Stimulated activated naive CD8-positive, alpha-beta T cell treated with anti-CD3 and anti-CD28 coated beads, Interleukin-15, amount 100 ng/mL, for 72 hours (primary cell): ENCODE results near the gene OTOS.

Experiments used
- ATAC-seq: fragments of 150-1000 bp; cut with Tn5 transposase; 2 replicates; pipeline ENCODE4 v1.10.0; 2021; ENCODE audit warnings: mild to moderate bottlenecking, moderate library complexity
- DNase-seq, 2 donors: peaks; one replicate each; pipeline ENCODE4 v3.0.0; 2021 to 2022
- H3K27ac Mint-ChIP-seq, 2 donors: one replicate each; pipeline ENCODE4 v1.8.0; 2022; ENCODE audit warnings: mild to moderate bottlenecking in 2 of 2, mixed read lengths in 2 of 2, moderate library complexity in 2 of 2
- H3K27me3 Mint-ChIP-seq: one replicate; pipeline ENCODE4 v1.8.0; 2022; ENCODE audit warnings: mixed read lengths
- H3K4me1 Mint-ChIP-seq: one replicate; pipeline ENCODE4 v1.8.0; 2022; ENCODE audit warnings: mild to moderate bottlenecking, mixed read lengths
- H3K4me3 Mint-ChIP-seq, 2 donors: one replicate each; pipeline ENCODE4 v1.8.0; 2022; ENCODE audit warnings: mild to moderate bottlenecking in 2 of 2, mixed read lengths in 2 of 2, moderate library complexity in 1 of 2
- H3K9me3 Mint-ChIP-seq, 2 donors: one replicate each; pipeline ENCODE4 v1.8.0; 2022; ENCODE audit warnings: mixed read lengths in 2 of 2

Gene OTOS

DNA sequence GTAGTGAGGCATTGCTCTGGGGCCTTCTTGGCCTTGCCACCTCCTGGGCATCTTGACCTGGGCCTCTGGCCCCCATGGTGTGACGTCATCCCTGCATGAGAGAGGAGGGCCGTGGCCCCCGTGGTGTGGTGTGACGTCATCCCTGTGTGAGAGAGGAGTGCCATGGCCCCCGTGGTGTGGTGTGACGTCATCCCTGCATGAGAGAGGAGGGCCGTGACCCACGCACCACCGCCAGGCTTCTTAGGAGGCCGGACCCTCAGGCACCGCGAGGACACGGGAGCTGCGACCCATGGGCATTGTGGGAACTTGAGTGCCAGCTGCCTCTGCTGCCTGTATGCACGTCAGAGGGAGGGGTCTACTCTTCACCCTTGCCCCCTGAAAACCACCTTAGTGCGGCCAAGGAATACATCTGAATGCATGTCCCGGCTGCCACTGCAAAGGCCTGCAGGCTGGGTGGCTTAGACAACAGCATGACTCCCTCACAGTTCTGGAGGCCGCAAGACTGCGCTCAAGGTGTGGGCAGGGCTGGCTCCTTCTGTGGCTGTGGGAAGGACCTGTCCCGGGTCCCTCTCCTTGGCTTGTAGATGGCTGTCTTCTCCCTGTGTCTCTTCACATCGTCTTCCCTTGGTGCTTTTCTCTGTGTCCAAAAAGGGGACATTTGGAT, 20.8 kb upstream of the OTOS start:
- Mint-ChIP-seq H3K27me3 (no peaks in the 10 kb centered on the region), H3K4me3 (no peak overlapping the region), H3K4me1 (no peaks in the 10 kb centered on the region), H3K27ac (no peak overlapping the region), H3K9me3 (no peaks in the 10 kb centered on the region)
- no peak for DNase-seq
- no peak for ATAC-seq

DNA sequence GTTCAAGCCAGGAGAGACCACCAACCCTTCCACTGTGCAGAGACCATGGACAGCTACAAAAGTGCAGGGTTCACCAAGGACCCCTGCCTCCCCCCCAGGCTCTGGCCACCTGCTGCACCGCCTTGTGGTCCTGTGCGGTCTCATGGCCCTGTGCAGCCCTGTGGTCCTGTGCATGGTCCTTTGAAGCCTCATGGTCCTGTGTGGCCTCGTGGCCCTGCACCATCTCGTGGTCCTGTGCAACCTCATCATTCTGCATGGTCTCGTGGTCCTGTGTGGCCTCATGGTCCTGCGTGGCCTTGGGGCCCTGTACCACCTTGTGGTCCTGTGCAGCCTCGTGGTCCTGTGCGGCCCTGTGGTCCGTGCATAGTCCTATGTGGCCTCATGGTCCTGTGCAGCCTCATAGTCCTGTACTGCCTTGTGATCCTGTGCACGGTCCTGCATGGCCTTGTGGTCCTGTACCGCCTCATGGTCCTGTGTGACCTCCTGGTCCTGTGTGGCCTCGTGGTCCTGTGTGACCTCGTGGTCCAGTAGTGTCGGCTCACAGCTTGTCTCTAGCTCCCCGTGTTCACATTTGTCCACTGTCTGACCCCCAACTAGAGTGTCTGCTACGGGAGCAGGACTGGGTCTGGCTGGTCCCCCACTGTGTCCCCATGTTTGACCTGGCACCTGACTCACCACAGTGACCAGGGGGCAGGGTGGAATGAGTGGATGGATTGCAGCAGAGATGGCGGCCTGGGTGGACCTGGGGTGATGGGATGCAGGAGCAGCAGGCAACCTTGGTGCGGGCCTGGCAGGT, 20.0 kb upstream of the OTOS start:
- DNase-seq: no peak
- no peak overlapping the region for H3K27ac Mint-ChIP-seq
- no peak overlapping the region for H3K4me3 Mint-ChIP-seq
- no peak for ATAC-seq
- no peaks in the 10 kb centered on the region for H3K9me3 Mint-ChIP-seq
- no peaks in the 10 kb centered on the region for H3K27me3 Mint-ChIP-seq
- no peaks in the 10 kb centered on the region for H3K4me1 Mint-ChIP-seq

DNA sequence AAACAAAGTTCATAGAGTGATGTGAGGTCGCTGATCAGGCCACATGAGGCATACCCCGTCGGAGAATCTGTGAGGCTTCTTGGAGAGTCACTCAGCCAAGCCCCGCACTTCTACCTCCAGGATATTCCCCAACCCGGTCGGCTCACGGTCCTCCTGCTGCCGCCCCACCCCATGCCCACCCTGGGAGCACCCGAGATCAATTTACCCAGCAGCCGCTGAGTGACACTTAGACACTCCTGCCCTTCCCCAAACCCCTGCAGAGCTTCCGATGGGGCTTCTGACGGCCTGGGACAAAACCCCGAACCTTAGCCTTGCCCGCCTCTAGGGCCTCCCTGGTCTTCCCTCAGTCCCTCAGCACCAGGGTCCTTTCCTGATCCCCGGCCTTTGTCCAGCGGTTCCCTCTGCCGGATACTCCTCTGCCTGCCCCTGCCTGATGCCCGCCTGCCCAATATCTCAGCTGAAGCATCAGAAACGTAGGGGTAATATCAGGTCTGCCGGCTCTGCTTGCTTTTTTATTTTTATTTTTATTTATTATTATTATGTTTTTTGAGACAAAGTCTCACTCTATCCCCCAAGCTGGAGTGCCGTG, 18.9 kb upstream of the OTOS start:
- DNase-seq (no peak), ATAC-seq (no peak)
- H3K4me1 Mint-ChIP-seq: no peaks in the 10 kb centered on the region
- H3K9me3 Mint-ChIP-seq: no peaks in the 10 kb centered on the region
- no peak overlapping the region for H3K4me3 Mint-ChIP-seq
- H3K27ac Mint-ChIP-seq: no peak overlapping the region
- no peaks in the 10 kb centered on the region for H3K27me3 Mint-ChIP-seq

DNA sequence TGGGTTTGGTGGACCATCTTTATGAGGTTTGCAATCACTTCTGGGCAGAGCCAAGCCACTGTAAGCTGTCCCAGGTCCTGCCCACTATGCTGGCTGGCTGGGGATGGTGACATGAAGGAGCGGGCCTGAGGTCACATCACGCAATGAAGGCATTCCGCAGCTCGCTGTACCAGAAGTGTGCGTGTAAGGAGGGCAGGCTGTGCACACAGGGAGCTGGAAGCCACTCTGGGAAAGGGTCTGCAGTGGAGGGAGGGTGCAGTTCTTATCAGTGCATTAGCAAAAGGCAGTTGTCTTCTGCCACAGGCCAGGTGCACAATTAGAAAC, 16.7 kb upstream of the OTOS start:
- Mint-ChIP-seq H3K4me1 (no peaks in the 10 kb centered on the region), H3K27me3 (no peaks in the 10 kb centered on the region), H3K27ac (no peak overlapping the region), H3K9me3 (no peaks in the 10 kb centered on the region), H3K4me3 (no peak overlapping the region)
- ATAC-seq: no peak
- DNase-seq: no peak

DNA sequence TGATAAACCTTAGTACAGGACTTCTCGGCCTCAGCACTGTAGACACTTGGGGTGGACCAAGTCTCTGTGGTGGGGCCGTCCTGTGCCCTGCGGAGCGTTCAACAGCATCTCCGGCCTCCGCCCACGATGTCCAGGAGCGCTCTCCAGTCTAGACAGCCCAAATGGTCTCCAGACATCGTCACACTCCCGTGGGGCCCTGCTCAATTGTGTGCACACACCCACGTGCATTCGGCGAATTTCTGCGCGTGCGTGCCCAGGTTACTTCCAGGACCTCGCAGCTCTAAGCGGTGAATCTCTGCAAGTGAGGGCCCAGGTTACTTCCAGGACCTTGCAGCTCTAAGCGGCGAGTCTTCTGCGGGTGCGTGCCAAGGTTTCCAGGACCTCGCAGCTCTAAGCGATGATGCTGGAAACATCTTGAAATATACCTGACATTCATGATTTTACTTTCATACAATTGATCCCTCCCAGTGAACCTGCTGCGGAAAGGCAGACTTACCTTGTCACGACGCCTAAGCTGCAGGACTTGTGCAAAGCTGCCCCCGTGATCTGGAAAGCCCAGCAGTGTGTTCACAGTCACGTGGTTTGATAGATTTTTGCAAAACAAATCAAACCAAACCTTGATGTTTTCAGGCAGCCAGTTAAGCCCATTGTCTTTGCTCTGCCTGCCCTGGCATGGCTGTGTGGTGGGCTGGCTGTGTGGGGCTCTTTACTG, 16.1 kb upstream of the OTOS start:
- no peaks in the 10 kb centered on the region for H3K27me3 Mint-ChIP-seq
- DNase-seq: no peak
- H3K4me3 Mint-ChIP-seq: no peak overlapping the region
- H3K4me1 Mint-ChIP-seq: no peaks in the 10 kb centered on the region
- no peak overlapping the region for H3K27ac Mint-ChIP-seq
- H3K9me3 Mint-ChIP-seq: no peaks in the 10 kb centered on the region
- no peak for ATAC-seq

DNA sequence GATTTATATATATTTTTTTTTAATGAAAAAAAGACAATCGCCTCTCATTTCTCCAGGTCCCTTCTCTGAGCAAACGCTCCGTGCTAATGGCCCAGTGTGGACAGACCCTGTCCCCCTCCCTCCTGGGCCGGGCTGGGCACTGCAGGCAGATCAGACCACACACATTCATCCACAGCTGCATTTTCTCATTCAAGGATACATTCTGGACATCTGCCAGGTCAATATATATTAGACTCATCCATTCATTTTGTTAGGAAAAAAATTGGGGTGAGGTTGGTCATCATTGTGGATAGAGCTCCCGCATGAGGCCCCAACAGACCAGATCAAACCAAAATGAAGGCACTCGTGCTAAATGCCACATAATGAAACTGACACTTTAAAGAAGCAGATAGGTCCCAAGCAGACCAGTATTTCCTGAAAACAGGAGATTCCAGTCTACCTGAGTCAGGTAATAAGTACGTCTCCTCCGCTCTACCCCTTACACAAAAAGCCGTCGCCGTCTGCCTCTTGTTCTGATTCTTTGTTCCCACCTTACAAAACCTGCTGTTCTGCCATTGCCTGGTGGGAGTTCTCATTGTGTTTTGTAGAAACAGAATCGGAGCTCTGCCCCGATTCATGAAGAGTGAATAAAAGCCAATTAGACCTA, 15.4 kb upstream of the OTOS start:
- H3K4me1 Mint-ChIP-seq: no peaks in the 10 kb centered on the region
- H3K4me3 Mint-ChIP-seq: no peak overlapping the region
- H3K9me3 Mint-ChIP-seq: no peaks in the 10 kb centered on the region
- ATAC-seq (no peak), DNase-seq (no peak)
- H3K27me3 Mint-ChIP-seq: no peaks in the 10 kb centered on the region
- H3K27ac Mint-ChIP-seq: peak overlapping the region in 1 of 2 donors; percentile 5

DNA sequence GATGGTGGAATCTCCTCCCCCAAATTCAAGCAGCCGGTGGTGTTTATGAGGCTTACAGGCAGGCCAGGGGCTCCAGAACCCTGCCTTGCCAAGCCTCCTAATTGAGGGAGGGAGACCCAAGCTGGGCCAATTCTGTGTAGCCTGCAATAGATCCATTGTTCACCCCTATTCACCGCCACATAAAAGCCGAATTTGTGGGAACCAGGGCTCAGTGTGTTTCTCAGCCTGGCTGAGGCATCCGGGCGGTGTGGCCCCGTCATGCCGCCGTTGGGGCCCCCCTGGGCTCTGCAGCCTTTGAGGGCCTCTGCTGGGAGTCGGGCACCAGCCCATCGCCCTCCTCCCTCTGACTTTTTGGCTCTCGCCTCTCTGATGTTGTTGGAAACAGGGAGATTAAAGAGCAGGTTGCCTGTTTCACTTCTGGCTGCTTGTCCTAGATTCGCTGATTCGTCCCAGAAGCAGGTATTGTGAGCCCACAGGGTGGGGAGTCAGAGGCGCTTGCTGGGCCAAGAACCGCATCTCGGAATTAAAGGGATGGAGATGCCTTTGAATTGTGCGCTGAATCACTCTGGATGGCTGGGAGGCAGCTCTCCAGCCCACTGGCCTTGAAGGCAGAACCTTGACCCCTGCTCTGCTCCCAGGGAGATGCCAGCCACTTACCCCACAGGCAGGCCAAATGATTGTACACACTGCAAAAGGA, 14.7 kb upstream of the OTOS start:
- H3K4me3 Mint-ChIP-seq: no peak overlapping the region
- no peak overlapping the region for H3K27ac Mint-ChIP-seq
- H3K9me3 Mint-ChIP-seq: no peaks in the 10 kb centered on the region
- H3K27me3 Mint-ChIP-seq: peaks cover 2% of the 10 kb centered on the region
- no peaks in the 10 kb centered on the region for H3K4me1 Mint-ChIP-seq
- no peak for DNase-seq
- ATAC-seq: no peak

DNA sequence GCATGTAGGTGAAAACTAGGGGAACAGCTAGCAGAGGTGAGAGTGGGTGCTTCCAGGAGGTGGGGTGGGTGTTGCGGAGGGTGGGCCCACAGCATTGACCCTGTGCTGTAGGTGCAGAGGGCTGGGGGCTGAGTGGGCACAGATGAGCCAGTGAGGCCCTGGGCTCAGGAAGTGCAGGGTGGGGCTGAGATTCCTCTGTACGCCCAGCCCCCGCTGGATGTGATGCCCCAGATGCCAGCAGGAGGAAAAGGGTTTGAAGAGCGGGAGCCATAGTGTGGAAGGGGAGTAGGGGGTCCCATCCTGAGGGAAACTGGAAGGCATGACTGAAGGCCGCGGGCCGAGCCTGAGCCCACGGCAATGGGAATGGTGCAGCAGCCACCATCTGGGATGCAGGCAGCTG, 14.1 kb upstream of the OTOS start:
- Mint-ChIP-seq H3K27ac (no peak overlapping the region), H3K4me3 (no peak overlapping the region), H3K4me1 (no peaks in the 10 kb centered on the region), H3K27me3 (peaks cover 8% of the 10 kb centered on the region), H3K9me3 (no peaks in the 10 kb centered on the region)
- ATAC-seq (no peak), DNase-seq (no peak)

DNA sequence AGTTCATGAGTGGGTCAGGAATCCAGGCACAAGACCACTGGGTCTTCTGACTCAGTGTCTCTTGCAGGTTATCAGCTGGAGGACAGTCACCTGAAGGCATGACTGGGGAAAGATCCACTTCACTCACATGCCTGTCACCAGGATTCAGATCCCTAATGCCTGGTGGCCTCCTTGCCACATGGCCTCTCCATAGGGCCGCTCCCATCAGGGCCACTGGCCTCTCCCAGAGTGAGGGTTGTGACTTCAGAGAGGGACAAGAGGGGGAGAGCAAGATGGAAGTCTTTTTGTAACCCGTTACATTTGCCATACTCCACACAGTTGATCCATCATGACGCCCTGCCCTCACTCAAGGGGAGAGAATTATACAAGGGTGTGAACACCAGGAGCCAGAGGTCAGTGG, 13.0 kb upstream of the OTOS start:
- H3K27ac Mint-ChIP-seq: no peak overlapping the region
- H3K4me3 Mint-ChIP-seq: no peak overlapping the region
- H3K9me3 Mint-ChIP-seq: no peaks in the 10 kb centered on the region
- no peak for ATAC-seq
- no peaks in the 10 kb centered on the region for H3K4me1 Mint-ChIP-seq
- H3K27me3 Mint-ChIP-seq: peaks cover 17% of the 10 kb centered on the region
- no peak for DNase-seq

DNA sequence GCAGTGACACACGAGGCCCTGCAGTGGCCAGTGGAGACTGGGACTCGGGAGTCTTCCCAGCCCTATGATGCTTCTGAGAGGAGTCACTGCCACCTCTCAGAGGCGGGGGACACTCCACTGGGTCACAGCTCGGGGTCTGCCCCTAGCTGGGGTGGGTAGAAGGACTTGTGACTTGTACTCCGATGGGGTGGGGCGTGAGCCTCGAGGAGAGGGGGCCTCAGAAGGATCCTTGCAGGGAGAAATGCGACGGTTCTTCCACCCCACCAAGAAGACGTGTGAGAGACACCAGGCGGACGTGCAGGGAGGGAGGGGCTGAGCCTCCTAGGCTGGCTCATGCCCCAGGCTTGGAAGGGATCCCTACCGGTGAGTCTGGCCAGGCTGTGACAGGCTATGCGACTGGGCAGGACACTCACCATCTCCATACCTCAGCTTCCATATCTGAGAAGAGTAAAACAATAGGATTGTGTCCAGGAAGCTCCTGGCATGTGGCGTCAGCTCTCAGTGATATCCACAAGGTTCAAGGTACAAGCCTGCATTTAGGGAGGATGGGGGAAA, 11.1 kb upstream of the OTOS start:
- H3K9me3 Mint-ChIP-seq: peaks cover 11 to 15% of the 10 kb centered on the region in 2 donors
- H3K4me1 Mint-ChIP-seq: no peaks in the 10 kb centered on the region
- no peak overlapping the region for H3K4me3 Mint-ChIP-seq
- no peak overlapping the region for H3K27ac Mint-ChIP-seq
- ATAC-seq: no peak
- DNase-seq: no peak
- peaks cover 22% of the 10 kb centered on the region for H3K27me3 Mint-ChIP-seq

DNA sequence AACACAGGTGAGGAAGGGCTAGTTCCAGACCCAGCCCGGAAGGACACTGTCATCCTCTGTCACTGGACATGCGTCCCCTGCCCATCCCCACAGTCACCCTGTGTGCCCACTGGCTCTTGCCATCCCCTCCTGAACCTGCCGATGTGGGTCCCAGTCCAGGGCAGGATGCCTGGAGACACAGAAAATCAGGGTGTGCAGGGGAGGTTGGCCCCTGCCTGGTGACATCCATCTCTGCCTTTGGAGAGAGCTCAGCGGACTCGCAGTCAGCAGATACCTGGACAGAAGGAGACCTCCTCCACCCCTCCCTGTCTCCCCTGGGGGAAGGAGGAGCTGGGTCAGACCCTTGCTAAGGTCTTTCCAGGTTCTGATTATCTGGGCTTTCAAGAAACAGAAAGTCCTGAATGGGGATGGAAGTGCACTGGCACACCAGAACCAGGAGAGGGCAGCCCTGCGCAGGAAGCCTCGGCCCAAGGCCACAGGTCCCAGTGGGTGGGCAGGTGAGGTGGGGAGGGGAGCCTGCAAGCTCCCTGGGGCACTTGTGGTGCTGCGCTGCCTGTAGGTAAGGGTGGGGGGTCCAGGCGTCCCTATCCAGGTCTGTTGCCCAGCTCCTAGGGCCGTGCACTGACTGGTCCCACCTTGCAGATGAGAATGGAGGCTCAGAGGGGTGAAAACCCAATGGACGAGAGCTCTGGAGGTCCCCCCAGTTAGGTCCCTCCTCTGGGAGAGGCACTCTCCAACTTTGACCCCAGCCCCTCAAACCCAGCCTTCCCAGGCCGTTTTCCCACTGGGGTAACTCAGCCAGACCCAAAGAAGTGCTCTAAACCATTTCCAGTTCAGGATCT, 9.7 kb upstream of the OTOS start:
- H3K27ac Mint-ChIP-seq: no peak overlapping the region
- no peaks in the 10 kb centered on the region for H3K4me1 Mint-ChIP-seq
- DNase-seq (peak; percentile 25 to 27), ATAC-seq (peak; percentile 54)
- H3K4me3 Mint-ChIP-seq: no peak overlapping the region
- peaks cover 23% of the 10 kb centered on the region for H3K27me3 Mint-ChIP-seq
- H3K9me3 Mint-ChIP-seq: peaks cover 11 to 15% of the 10 kb centered on the region in 2 donors

DNA sequence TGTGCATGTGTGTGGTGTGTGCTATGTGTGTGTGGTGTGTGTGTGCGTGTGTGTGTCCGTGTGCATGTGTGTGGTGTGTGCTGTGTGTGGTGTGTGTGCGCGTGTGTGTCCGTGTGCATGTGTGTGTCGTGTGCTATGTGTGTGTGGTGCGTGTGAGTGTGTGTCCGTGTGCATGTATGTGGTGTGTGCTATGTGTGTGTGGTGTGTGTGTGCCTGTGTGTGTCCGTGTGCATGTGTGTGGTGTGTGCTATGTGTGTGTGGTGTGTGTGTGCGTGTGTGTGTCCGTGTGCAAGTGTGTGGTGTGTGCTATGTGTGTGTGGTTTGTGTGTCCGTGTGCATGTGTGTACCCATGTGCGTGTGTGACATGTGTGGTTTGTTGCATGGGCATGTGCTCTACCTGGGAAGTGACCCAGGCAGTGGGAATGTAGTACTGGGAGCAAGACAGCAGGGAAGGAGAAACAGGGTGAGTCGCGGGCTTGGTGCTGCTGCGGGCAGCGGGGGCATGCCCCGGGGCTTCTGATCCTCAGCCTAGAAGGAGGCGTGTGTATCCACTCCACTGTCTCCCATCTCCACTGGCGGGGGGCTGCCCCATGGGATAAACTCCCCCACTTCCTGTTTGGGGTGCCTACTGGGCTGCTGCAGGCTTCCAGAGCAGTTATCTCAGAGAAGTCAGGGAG, 7.6 kb upstream of the OTOS start:
- Mint-ChIP-seq H3K27me3 (peaks cover 36% of the 10 kb centered on the region), H3K27ac (no peak overlapping the region), H3K9me3 (peaks cover 11 to 15% of the 10 kb centered on the region in 2 donors), H3K4me3 (no peak overlapping the region), H3K4me1 (no peaks in the 10 kb centered on the region)
- ATAC-seq (no peak), DNase-seq (no peak)

DNA sequence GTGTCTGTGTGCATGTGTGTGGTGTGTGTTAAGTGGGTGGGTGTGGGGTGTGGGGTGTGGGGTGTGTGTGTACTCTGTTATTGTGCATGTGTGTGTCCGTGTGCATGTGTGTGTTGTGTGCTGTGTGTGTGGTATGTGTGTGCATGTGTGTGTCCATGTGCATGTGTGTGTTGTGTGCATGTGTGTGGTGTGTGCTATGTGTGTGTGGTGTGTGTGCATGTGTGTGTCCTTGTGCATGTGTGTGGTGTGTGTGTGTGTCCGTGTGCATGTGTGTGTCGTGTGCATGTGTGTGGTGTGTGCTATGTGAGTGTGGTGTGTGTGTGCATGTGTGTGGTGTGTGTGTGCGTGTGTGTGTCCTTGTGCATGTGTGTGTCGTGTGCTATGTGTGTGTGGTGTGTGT, 6.9 kb upstream of the OTOS start:
- Mint-ChIP-seq H3K9me3 (peaks cover 11 to 15% of the 10 kb centered on the region in 2 donors), H3K27ac (no peak overlapping the region), H3K4me3 (no peak overlapping the region), H3K4me1 (no peaks in the 10 kb centered on the region), H3K27me3 (peaks cover 36% of the 10 kb centered on the region)
- no peak for DNase-seq
- no peak for ATAC-seq
